Prostate gland (tissue), 2 donors: ENCODE data around the gene OR6C4.

Source experiments
- CTCF ChIP-seq, 4 experiments: fragments of 200-600 bp in 2 of 4; fragments of 450-650 bp in 2 of 4; sonication (generic) in 2 of 4; IDR thresholded peaks; 1 replicate in 3 of 4; 2 replicates in 1 of 4; pipeline ENCODE4 v1.5.1; 2016 to 2019; ENCODE audit warnings: antibody characterized with exemption in 4 of 4, mild to moderate bottlenecking in 2 of 4, moderate library complexity in 2 of 4
- POLR2AphosphoS5 ChIP-seq: sonication (generic); formaldehyde crosslinking; IDR thresholded peaks from one replicate; pipeline ENCODE4 v1.6.1; 2017; ENCODE audit warnings: antibody characterized with exemption

GRCh38 chr12:55572168-55572567 is 22.8 kb downstream of the OR6C4 start, which contains the start of gene OR2AP1:
- TF ChIP-seq POLR2AphosphoS5 (no peak), CTCF (IDR thresholded peaks at IDR 0.05) (no peak)
